Measurements from ENCODE around the gene SCAF4. TPM values are rescaled to one million over a fixed set of nuclear protein-coding genes. Genes with fewer than 3 reads are reported as not detected.
"Not testable (repeated sequence)": the region's sequence is repeated elsewhere in the genome, so short reads cannot be mapped to it uniquely, and the experiment has no call there.

Gene SCAF4
- polyA plus RNA-seq, 3 donors: 36.5 to 42.4 (median 41.2) TPM

DNA sequence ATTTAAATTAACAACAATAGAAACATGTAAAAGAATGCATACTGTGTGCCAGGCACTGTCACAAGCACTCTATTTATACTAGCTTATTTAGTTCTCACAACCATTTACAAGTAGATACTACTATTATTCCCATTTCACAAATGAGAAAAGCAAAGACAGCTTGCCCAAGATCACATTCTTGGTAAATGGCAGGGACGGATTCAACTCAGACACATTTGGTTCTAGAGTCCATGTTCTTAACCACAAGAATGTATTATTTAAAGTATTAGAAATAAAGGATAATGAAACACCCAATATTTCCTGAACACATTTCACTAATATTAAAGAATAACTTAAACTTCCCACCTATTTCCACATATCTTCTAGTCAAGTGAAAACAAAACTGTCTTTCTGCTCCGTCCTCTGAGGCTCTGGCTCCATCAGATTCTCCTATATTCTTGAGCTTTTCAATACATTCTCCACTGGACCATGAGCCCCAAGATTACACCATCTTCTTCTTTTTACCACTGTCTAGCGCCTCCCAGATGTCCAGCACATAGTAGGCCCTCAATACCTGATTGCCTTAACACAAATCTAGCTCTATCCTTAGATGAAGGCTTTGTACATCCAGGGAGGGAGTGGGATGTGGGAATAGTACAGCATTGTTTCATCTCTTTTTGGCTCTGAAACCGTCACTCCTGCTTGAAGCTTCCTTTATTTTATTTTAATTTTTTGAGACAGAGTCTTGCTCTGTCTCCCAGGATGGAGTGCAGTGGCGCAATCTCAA lies 43.1 kb downstream of the SCAF4 start:
- no peak for DNase-seq (ENCODE audit: extremely low read depth in 1 of 11, low read depth in 9 of 11, low spot score in 4 of 11)

DNA sequence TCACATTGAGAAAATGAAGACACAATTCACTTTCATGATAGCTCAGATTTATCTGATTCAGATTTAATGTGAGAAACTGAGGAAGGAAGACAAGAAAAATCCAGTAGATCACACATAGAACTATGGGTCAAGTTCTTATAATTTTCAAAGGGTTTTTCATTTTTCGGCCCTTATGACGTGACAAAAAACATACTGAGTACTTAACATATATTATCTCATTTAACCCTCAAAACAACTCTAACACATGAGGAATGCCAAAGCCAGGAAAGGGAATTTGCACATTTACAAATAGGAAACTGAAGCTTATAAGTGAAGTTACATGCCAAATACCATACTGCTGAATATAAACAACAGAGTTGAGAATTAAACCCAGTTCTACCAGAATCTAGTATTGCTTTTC lies 44.8 kb downstream of the SCAF4 start:
- no peak for DNase-seq (ENCODE audit: extremely low read depth in 1 of 11, low read depth in 9 of 11, low spot score in 4 of 11)

DNA sequence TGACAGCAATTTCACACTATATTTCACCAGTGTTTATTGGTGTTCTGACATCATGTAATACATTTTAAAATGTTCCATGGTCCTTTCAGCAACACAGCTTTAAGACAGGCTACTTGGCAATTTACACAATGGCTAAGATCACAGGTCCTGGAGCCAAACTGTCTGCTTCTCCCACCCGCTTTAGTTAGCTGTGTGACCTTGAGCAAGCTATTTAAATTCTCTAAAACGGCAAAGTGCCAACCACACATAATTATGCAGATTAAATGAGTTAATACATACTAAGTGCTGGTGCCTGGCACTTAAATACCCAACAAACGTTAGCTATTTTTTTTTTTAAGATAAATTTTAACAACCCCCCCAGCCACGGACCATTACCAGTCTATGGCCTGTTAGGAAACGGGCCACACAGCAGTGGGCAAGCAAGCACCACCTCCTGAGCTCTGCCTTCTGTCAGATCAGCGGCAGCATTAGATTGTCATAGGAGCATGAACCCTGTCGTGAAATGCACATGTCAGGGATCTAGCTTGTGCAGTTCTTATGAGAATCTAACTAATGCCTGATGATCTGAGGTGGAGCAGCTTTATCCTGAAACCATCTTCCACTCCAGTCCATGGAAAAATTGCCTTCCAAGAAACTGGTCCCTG lies 45.5 kb downstream of the SCAF4 start:
- peak in 1 of 11 donors; percentile 15 for DNase-seq (ENCODE audit: extremely low read depth in 1 of 11, low read depth in 9 of 11, low spot score in 4 of 11)

DNA sequence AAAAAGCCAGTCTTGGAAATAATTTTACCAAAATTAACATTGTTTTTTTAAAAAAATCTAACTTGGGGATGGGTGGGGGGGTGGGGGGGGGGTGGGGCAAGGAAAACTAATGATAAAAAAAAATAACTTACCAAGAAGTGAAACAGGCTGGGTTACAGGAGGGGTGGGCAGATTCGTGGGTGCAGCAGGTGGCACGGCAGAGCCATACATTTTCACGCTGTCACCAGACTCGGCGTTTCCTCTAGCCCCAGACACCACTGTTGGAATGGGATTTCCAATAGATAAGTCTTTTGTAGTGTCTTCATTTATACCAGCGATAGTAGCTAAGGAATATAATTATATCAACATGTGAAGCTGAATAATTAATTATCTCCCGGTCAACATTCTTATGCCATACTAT lies 47.0 kb downstream of the SCAF4 start:
- no peak for DNase-seq (ENCODE audit: extremely low read depth in 1 of 11, low read depth in 9 of 11, low spot score in 4 of 11)

DNA sequence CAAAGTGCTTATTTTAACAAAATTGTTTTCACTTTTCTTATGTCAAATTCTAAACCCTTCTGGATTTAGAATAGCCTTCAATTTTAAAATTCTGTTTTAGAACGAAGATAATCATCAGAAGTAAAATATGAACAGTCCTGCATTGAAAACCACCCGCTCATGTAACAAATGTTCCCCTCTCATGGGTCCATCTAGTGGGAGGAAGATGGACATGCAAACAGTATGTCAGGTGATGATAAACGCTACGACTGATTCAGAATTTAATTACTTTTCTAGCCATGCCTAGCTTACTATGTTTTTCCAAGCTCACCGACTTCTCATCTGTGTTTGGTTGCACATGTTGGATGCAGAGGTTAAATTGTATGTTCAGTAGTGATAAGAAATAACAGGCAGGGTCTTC lies 48.9 kb downstream of the SCAF4 start:
- no peak for DNase-seq (ENCODE audit: extremely low read depth in 1 of 11, low read depth in 9 of 11, low spot score in 4 of 11)

DNA sequence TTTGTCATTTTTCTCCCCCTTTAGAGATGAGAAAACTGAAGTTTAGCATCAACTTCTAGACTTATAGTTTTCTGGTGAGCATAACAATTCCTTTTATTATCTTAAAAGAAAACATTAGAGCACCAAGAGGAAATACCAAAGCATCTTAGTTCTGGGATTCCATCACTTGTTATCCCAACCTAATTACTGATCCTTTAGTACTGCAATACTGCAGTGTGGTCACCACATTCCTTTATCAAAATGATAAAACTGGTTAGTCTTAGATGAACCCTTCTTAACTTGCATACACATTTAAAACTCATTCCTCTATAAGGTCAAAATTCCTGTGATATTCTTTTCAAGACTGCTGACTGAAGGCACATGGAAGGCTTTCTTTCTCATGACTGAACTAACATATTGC lies 49.3 kb downstream of the SCAF4 start:
- no peak for DNase-seq (ENCODE audit: extremely low read depth in 1 of 11, low read depth in 9 of 11, low spot score in 4 of 11)

DNA sequence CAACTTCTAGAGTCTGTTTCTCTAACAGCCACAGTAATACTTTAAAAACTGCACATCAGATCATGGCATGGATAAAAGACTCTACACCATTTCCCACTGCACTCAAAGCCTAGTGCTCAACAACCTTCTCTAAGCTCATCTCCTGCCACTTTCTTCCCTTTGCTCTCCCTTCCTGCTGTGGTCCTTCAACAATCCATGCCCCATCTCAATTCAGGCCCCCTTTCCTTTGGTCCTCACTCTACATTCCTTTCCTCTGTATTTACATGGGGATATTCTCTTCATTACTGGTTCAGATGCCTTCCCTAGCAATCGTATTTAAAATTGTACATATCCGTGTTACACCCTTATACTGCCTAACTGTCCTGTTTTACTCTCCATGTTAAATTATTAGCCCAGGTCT lies 53.4 kb downstream of the SCAF4 start:
- DNase-seq (ENCODE audit: extremely low read depth in 1 of 11, low read depth in 9 of 11, low spot score in 4 of 11): no peak

DNA sequence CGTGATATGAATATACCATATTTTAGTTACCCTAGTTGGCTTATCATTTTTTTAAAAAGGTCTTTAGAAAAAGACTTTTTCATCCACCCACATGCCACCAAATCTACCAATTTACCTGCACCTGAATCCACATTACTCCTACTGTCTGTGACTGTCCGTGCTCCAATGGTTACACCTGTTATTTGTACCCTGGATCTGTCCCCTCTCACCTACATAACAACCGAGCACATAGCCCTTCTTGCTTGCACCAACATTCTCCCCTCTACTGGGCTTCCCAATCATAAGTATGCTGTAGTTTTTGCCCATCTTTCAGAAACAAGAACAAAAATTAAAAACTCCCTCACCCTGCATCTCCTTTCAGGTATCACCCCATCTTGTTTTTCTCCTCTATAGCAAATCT lies 54.9 kb downstream of the SCAF4 start:
- DNase-seq (ENCODE audit: extremely low read depth in 1 of 11, low read depth in 9 of 11, low spot score in 4 of 11): no peak

DNA sequence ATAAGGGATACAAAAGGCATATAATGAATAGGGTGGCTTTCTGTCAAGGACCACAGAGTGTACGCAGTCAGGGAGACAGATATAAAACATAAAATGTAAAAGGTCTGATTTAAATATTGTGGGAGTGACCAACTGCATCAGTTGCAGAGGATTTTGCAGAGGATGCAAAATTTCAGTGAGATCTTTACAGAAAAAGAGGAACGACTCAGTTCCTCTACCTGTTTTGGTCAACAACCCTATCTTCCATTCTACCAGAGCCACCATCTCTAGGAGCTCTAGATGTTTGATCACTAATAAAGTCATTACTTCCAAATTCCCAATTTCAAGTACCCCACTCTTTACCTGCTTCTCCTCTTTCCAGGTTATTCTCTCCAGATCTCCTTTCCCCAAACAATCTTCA lies 56.0 kb downstream of the SCAF4 start:
- no peak for DNase-seq (ENCODE audit: extremely low read depth in 1 of 11, low read depth in 9 of 11, low spot score in 4 of 11)

DNA sequence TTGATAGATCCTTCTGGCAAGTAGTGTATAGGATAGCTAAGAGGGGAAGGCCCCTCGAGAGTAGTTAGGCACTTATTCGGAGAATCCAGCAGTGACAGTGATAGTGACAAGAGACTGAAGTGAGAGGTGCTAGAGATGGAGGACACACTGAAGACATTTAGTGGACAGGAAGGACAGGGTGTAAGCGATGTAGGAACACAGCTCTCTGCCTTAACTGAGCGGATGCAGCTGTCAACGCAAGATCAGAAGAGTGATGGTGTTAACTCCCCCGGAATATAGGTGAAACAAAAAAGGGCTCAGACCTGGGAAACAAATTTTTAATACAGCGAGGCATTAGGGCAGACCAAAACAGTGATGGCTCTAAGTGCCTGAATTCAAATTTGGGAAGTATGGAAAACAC lies 56.6 kb downstream of the SCAF4 start:
- no peak for DNase-seq (ENCODE audit: extremely low read depth in 1 of 11, low read depth in 9 of 11, low spot score in 4 of 11)

DNA sequence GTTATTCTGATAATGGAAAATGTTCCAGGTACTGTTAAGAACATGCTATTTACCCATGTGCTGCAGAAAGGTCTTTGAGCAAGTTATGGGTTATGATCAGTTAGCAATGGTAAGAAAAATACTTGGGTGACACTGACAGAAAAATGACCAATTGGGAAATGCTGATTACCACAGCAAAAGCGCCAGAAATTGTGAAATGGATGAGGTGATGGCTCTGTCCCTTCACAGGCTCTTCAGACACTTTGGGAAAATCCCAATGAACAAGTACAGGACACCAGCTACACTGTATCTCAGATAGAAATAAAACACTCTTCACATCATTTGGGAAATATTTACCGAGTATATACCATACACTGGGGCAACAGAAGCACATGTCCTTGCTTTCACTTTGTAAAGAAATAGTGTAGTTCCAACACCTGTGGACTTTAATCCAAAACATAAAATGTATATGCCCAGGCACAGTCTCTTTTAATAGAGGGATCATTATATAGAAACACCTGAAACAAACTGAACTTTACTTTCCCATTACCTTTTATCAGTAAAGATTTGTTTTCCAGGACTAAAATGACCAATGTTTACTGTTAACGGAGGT lies 58.5 kb downstream of the SCAF4 start:
- no peak for DNase-seq (ENCODE audit: extremely low read depth in 1 of 11, low read depth in 9 of 11, low spot score in 4 of 11)

DNA sequence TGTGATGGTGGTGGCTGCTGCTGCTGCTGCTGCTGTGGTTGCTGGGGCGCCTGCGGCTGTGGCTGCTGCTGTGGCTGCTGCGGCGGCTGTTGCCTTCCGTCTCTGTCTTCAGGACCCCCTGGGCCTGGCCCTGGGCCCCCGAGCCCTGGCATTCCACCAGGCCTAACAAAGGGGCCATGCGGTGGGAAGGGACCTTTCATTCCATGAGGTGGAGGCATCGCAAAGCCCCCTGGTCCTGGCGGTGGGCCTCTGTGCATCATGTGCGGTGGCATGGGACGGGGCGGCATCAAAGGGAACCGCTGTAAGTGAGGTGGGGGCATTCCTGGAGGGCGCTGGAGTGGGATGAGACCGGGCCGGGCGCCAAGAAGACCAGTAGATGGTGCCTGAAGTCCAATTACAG lies 60.0 kb downstream of the SCAF4 start:
- DNase-seq (ENCODE audit: extremely low read depth in 1 of 11, low read depth in 9 of 11, low spot score in 4 of 11): no peak

DNA sequence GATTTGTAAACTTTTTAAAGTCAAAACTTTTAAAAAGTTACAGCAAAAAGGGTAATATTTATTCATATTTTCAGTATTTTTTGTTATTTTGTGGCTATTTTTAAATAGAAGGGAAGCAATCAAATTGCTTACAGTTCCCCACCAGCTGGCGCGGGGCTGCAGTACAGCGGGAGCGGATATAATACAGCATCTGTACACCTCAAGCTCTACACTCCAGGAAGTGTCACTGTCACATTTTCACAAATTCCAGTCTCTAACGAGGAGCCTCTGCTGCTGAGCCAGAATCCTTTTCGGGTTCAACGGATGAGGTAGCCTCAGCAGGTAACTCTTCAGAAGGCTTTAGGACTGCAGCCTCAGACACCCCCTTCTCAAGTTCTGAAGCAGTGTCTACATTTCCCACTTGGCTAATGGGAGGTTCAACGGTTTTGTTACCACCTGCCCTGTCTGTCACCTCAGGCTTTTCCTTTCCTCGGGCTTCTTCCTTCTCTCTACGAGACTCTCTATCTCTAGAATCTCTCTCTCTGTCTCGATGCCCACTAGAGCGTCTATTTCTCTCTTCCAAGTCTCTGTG lies 60.7 kb downstream of the SCAF4 start:
- no peak for DNase-seq (ENCODE audit: extremely low read depth in 1 of 11, low read depth in 9 of 11, low spot score in 4 of 11)

DNA sequence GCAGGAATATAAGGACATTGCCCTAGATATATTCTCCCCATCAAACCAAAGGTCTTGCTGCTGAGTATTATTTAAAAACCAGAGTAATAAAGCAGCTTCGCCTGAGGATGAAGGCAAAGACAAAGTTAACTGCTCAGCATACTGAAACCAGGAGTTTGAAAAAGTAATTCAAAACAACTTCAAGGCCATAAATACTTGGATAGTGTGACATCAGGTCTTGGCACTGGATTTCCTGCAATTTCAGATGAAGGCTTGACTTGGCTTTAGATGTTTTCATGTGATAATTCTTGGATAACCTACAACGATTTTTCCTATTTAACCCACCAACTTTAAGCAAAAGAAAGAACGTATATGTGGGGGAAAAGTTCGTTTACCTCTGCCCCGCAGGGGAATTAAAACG lies 61.8 kb downstream of the SCAF4 start:
- no peak for DNase-seq (ENCODE audit: extremely low read depth in 1 of 11, low read depth in 9 of 11, low spot score in 4 of 11)

DNA sequence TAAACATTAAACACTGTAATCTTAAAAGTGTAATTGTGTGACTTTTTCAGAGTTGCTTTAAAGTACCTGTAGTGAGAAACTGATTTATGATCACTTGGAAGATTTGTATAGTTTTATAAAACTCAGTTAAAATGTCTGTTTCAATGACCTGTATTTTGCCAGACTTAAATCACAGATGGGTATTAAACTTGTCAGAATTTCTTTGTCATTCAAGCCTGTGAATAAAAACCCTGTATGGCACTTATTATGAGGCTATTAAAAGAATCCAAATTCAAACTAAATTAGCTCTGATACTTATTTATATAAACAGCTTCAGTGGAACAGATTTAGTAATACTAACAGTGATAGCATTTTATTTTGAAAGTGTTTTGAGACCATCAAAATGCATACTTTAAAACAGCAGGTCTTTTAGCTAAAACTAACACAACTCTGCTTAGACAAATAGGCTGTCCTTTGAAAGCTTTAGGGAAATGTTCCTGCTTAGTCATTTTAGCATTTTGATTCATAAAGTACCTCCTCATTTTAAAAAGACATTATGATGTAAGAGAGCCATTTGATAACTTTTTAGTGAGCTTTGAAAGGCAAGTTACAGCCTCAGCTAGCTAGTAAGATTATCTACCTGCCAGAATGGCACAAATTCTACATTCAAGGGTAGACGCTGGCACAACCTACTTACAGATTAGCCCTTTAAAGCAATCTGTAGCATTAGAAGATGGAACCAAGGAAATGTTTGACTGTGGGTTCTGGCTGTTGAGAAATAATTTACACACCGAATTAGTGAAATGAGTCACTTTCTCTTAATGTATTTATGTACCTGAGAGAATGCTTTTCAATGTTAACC lies 63.0 kb downstream of the SCAF4 start:
- no peak for DNase-seq (ENCODE audit: extremely low read depth in 1 of 11, low read depth in 9 of 11, low spot score in 4 of 11)

DNA sequence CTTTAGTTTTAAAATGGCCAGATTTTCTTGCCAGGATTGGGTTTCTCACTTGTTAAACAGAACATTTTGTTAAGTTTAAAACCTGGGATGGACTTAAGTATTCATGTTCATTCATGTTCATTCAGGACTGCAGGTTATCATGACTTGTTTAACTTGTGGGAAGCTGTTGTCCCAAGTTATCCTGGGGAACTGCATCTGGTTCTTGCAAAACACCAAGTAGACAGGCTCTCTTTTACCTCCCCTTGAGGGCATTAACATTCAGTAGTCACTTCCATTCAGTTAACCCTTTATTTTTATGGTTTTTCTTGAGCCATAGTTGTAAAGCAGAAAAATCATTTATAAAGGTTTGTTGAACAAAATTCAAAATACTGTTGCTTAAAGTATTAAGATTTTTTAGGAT lies 64.3 kb downstream of the SCAF4 start:
- DNase-seq (ENCODE audit: extremely low read depth in 1 of 11, low read depth in 9 of 11, low spot score in 4 of 11): no peak

DNA sequence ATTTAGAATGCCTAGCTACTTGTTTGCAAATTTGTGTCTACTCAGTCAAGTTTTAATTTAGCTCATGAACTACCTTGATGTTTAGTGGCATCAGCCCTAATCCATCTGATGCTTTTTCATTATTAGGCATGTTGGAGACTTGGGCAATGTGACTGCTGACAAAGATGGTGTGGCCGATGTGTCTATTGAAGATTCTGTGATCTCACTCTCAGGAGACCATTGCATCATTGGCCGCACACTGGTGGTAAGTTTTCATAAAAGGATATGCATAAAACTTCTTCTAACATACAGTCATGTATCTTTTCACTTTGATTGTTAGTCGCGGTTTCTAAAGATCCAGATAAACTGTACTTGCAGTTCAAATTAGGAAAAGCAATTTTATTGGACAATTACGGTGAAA lies 64.8 kb downstream of the SCAF4 start:
- no peak for DNase-seq (ENCODE audit: extremely low read depth in 1 of 11, low read depth in 9 of 11, low spot score in 4 of 11)

DNA sequence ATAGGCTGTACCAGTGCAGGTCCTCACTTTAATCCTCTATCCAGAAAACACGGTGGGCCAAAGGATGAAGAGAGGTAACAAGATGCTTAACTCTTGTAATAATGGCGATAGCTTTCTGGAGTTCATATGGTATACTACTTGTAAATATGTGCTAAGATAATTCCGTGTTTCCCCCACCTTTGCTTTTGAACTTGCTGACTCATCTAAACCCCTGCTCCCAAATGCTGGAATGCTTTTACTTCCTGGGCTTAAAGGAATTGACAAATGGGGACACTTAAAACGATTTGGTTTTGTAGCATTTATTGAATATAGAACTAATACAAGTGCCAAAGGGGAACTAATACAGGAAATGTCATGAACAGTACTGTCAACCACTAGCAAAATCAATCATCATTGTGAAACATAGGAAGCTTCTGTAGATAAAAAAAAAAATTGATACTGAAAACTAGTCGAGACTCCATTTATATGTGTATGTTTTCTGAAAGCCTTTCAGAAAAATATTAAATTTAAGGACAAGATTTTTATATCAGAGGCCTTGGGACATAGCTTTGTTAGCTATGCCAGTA lies 65.4 kb downstream of the SCAF4 start:
- DNase-seq (ENCODE audit: extremely low read depth in 1 of 11, low read depth in 9 of 11, low spot score in 4 of 11): no peak

DNA sequence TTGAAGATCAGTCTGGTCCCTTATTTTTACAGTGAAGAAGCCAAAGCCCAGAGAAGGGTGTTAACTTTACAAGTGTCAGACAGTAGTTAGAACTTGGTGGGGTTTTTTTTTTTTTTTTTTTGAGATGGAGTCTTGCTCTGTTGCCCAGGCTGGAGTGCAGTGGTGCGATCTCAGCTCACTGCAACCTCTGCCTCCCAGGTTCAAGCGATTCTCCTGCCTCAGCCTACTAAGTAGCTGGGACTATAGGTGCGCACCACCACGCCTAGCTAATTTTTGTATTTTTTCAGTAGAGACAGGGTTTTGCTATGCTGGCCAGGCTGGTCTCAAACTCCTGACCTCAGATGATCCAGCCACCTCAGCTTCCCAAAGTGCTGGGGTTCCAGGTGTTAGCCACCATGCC lies 66.0 kb downstream of the SCAF4 start:
- DNase-seq (ENCODE audit: extremely low read depth in 1 of 11, low read depth in 9 of 11, low spot score in 4 of 11): not testable (repeated sequence)

All from renal cortex interstitium (tissue), 11 donors.